Dermis microvascular lymphatic vessel endothelial cell (primary cell): ENCODE results near the gene PADI4. TPM values are rescaled to one million over a fixed set of nuclear protein-coding genes. Genes with fewer than 3 reads are reported as not detected.

Source experiments
- DNase-seq, 2 donors: peaks; one replicate each; pipeline versions ENCODE4 v3.0.0 to v3.0.0-alpha.2; 2010; ENCODE audit warnings: low read depth in 2 of 2
- total RNA-seq: library from RNA; depleted of rRNA; stranded (reverse); fragments of >200 nt; gene quantifications from 2 replicates; pipeline ENCODE4 v1.2.1, GENCODE V29; 2014

The PADI4 gene
- total RNA-seq, 1 donor from 2014 or later, result not detected

DNA sequence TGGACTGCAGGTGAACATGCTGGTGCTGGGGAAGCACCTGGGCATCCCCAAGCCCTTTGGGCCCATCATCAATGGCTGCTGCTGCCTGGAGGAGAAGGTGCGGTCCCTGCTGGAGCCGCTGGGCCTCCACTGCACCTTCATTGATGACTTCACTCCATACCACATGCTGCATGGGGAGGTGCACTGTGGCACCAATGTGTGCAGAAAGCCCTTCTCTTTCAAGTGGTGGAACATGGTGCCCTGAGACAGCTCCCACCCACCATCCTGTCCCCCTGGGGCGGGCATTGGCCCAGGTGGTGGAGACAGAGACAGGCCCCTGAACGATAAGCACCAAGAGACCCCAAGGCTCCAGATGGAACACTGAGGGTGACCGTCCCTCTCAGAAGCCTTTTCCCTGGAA lies 25.2 kb upstream of the PADI4 start:
- no peak for DNase-seq

GRCh38 chr1:17286646-17287045 lies 21.4 kb upstream of the PADI4 start:
- no peak for DNase-seq

DNA sequence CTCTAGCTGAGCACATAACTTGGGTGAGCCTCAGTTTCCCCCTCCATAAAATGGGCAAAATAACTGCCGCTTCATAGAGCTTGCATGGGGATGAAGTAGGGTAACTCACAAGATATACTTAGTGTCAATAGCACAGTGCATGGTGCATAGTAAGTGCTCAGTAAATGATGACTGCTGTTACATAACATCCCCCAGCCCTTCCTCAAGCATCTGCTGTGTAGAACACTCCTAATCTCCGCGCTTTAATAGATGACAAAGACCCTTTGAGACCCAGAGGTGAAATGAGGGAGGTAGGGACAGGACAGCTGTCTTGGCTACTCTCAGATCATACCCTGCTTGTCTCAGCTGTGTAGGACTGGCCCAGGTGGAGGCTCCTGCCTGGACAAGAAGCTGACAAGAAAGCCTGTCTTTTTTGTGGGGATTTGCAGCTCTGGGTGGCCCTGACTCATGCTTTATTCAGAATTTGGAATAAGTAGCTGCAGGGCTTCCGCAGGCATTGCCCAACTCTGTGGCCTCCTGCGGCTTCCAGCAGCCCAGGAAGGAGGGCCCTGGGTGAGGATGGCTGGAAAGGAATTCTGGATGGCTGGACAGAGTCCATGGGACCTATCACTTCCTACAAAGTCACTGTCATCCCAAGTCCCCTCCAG lies 20.7 kb upstream of the PADI4 start:
- no peak for DNase-seq

- DNase-seq, result no peak
Measured at GRCh38 chr1:17289721-17290120, 18.3 kb upstream of the PADI4 start.

DNA sequence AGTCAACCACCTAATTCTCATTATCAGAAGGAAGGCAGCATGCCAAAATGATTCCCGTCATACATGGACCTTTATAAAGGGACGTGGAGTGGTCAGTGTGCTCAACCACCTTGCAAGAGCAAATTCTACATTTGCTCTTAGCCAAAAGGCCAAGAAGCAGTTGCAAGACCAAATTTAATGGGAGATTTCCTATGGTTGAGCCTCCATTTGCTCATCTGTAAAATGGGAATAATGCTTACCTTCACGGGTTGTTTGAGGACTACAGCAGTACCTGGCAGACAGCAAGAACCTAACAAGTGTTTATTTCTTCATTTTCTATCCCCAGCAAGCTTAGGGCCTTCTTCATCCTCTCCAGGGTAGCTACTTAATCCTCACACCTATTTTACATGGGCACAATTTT lies 17.4 kb upstream of the PADI4 start:
- DNase-seq, result no peak

- no peak for DNase-seq
Measured at GRCh38 chr1:17292299-17293160, 15.5 kb upstream of the PADI4 start.

- no peak for DNase-seq
Measured at GRCh38 chr1:17293681-17294425, 14.1 kb upstream of the PADI4 start.

- no peak for DNase-seq
Measured at GRCh38 chr1:17295292-17295691, 12.7 kb upstream of the PADI4 start.

- DNase-seq, result no peak
Measured at GRCh38 chr1:17296086-17296485, 11.9 kb upstream of the PADI4 start.

GRCh38 chr1:17297991-17298390 lies 10.0 kb upstream of the PADI4 start:
- DNase-seq, result no peak

- DNase-seq, result no peak
Measured at GRCh38 chr1:17301767-17302166, 6.2 kb upstream of the PADI4 start.

DNA sequence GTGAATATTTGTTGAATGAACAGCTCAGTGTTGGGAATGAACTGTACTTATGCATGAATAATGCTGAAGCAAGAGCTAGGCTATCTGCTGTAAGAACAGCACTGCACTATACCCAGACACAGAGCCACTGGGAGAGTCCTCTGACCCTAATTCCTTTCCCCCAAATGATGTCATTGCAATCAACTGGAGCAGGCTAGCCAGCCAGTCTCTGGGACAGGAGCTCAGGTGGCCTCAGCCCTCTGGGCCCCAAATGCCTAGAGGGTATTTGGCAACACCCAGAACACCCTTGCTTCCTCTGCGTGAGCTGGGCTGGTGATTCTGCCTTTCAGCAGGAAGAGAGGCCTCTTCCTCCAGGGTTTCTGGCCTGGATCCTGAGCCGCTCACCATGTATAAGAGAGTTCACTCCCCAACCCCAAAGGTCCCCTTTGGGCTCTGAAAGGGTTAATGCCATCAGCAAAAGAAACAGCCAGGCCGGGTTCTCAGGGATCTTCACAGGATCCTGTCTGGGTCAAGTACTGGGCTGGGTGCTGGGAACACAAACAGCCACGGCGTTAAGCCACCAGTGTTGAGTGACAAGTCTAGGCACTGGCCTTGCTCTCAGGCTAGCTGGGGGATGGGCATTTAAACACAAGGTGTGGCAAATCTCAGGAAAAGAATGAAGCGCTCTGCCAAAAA lies 3.7 kb upstream of the PADI4 start:
- DNase-seq, result no peak

- DNase-seq, result no peak
Measured at GRCh38 chr1:17304826-17305175, 3.2 kb upstream of the PADI4 start.

GRCh38 chr1:17305576-17306095 lies 2.4 kb upstream of the PADI4 start:
- no peak for DNase-seq

- no peak for DNase-seq
Measured at GRCh38 chr1:17306407-17306806, 1.6 kb upstream of the PADI4 start.

DNA sequence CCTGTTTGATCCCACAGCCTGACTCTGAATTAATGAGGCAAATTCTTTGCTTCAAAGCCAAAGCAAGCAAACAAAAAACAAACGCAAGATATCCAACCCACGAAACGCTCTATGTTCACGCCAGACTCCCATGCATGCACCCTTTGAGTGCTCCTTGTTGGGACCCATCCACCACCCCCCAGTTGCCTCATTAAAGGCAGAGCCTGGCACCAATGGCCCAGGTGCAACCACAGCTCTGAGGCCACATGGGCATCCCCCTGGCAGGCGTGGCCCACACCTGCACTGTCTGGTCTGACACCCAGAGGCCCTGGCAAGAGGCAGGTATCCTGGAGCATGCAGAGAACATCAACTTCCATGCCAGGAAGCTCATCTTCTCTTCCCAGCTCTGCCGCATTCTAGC lies 1.1 kb upstream of the PADI4 start:
- DNase-seq, result no peak

GRCh38 chr1:17307329-17307728 lies 668 bp upstream of the PADI4 start:
- no peak for DNase-seq

GRCh38 chr1:17308593-17308992 lies 596 bp downstream of the PADI4 start:
- no peak for DNase-seq

- no peak for DNase-seq
Measured at GRCh38 chr1:17309426-17310067, 1.6 kb downstream of the PADI4 start.

DNA sequence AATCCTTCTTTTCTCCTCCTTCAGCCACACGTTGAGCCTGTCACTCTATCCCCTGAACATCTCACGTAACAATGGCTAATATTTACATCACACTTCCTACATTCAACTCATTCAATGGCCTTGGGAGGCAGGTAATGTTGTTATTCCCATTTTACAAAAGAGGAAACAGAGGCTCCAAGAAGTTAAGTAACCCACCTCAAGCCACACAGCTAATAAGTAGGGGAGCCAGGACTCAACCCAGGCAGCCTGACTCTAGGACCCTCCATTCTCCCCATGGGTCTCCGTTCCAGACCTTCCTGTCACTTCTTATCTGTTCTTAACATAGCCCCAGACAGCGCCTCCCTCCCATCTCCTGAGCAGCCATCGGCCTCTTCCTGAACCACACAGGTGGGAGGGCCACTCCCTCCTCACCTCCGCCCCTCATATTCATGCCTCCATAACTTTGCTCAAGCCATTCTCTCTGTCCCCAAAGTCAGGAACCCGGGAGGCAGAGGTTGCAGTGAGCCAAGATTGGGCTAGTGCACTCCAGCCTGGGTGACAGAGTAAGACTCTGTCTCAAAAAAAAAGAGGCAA lies 2.2 kb downstream of the PADI4 start:
- DNase-seq, result no peak
